HuH-7.5 (cell line): ENCODE measurements around the gene IGFL2.

Source experiments
- DNase-seq: peaks from one replicate; pipeline ENCODE4 v3.0.0; 2011; ENCODE audit warnings: low spot score

Gene IGFL2

GRCh38 chr19:46209051-46209450 lies 61.0 kb downstream of the IGFL2 start:
- DNase-seq = no peak

- DNase-seq = no peak
These were observed 61.4 kb downstream of the IGFL2 start for GRCh38 chr19:46209472-46209871.

- DNase-seq = no peak
These were observed 62.6 kb downstream of the IGFL2 start for GRCh38 chr19:46210669-46211068.
